GM21447 (cell line): ENCODE results near the gene HLA-E.
"Not testable (repeated sequence)": the region's sequence is repeated elsewhere in the genome, so short reads cannot be mapped to it uniquely, and the experiment has no call there.

ENCODE experiments used
- ATAC-seq: cut with Tn5 transposase; IDR thresholded peaks from one replicate; pipeline ENCODE4 v1.9.1; 2021; ENCODE audit not compliant: unreplicated experiment

The HLA-E gene

DNA sequence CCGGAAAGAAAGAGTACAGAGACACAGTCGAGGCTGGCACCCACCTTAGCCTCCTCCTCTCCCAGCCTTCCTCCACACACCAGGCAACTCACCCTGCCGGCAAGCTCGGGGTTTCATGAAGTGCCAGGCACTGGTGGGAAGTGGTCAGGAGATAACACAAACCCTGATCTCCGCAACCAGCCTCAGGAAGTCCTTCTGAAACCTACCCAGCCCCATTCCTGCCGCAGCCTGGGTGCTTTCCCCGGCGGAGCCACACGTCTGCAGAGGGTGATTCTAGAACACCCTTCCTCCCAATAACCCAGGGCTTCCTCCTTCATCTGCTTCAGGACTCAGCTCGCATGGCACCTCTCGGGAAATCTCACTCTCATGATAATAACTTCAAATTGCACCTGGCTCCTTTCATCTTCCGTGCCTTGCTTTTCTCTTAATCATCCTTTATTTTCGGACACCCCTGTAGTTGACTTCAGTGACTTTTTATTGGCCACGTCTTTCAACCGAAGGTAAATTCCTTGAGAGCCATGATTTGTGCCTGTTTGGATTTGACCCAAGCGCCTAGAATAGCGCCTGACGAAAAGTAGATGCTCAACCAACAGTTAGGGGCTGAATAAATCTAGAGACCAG, 8.7 kb upstream of the HLA-E start:
- ATAC-seq = no peak

DNA sequence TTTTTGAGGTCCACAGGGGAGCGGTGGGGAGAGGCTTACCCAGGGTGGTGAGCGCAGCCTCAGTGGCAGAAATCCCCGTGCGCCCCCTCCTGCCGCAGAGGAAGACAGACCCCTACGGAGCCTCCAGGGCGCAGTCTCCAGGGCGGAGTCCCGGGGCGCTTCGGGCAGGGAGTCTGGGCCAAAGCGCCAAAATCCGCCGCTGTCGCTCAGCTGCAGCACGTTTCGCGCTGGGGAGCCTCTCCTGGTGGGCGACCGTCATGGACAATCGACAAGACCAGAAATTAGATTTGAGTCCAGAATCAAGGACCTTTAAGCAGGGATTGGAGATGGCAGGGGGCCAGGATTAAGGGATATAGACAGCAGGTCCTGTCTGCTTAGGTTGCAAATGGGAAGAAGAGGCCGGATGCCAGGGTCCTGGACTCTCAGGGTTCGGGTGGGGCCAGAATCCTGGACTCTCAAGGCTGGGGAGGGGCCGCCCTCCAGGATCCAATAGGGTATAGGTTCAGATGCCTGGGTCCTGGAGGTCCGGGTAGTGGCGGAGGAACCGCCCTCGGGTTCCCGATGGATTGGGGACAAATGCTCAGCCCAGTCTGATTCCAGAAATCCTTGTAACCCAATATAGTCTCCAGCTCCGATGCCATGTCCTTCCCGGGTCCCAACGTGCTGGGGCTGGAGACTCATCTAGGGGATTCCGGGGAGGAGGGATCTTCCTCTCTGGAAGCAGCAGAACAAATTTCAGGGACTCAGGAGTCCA, 7.9 kb upstream of the HLA-E start:
- no peak for ATAC-seq

DNA sequence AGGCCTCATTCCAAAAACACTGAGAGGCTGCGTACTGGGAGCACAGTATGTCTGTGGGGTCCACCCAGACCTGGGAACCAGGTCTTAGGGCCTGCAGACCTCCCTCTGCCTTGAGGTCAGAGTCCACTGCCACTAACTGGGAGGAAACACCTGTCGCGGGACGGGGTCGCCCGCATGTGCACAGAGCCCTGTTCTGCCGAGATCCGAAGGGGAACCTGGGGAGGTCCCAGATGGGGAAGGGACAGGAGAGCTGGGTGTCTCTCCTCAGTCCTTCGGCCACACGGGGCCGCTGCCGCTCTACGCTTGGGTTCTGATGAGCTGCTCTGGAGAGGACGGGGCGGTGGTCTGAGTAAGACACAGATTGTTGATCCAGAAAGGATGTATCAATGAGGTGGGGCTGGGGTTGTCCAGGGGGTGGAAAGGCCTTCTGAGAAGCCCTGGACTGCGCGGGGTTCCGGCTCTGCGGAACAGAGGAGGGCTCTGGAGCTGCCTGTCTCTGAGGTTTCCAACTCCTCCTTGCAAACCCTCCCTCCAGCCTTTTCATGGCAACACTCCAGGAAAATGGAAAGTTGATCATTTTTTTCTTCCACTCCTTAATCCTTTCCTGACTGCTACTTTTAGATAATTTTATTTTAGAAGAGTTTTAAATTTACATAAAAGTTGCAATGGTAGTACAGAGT, 7.2 kb upstream of the HLA-E start:
- ATAC-seq = not testable (repeated sequence)

DNA sequence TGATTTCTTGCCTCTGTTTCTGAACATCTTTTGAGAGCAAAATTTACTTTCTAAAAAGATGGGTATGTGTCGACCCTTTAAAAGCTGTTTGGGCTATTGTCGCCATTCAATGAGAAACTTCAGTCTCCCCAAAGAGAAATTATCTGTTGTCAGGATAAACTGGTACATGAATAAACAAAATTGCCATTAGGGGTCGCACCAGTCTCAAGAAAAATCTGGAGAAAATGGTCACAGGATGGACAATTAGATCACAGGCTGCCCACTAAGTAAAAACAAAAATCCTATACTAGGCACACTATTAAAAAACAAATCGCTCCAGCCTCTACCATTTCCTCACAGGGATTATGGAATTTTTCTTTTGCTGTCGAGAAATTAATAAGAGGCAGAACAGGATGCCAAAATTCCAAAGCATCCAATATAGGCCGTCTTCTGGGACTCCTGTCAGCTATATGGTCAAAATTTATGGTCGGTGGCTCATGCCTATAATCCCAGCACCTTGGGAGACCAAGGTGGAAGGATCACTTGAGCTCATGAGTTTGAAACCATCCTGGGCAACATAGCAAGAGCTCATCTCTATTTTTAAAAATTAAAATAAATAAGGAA, 5.5 kb upstream of the HLA-E start:
- ATAC-seq = no peak

DNA sequence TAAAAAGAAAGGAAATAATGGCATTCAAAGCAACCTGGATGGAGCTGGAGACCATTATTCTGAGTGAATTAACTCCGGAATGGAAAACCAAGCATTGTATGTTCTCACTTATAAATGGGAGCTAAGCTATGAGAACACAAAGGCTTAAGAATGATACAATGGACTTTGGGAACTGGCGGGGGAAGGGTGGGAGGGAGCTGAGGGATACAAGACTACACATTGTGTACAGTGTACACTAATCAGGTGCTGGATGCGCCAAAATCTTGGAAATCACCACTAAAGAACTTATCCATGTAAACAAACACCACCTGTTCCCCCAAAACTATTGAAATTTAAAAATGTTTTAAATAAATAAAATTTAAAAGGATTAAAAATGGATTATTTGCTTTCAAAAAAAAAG, 4.1 kb upstream of the HLA-E start:
- no peak for ATAC-seq

DNA sequence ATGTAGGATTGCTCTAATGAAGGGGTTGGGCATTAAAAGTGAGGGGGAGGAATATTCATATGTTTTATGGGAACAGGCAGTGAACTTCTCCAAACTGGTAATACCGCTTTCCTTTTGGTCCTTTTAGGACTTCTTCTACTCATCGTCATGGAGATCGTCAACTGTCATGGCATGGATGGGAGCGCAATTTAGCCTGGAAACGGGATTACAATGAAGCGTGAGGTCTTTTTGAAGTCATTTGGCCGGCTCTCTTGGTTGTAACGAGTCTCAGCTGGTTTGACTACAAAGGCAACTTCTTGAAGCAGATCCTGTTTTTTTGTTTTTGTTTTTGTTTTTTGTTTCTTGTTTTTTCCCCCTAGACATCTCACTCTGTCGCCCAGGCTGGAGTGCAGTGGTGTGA, 1.4 kb upstream of the HLA-E start:
- ATAC-seq = no peak

DNA sequence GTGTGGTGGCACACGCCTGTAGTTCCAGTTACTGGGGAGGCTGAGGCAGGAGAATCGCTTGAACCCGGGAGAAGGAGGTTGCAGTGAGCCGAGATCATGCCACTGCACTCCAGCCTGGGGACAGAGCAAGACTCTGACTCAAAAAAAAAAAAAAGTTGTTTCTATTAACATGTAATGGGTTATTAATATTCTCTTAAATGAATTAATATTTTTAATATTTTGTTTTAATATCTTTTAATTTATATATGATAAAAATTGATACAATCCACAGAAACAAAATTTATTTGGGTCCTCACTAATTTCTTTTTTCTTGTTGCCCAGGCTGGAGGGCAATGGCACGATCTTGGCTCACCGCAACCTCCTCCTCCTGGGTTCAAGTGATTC, 620 bp upstream of the HLA-E start:
- ATAC-seq = not testable (repeated sequence)

DNA sequence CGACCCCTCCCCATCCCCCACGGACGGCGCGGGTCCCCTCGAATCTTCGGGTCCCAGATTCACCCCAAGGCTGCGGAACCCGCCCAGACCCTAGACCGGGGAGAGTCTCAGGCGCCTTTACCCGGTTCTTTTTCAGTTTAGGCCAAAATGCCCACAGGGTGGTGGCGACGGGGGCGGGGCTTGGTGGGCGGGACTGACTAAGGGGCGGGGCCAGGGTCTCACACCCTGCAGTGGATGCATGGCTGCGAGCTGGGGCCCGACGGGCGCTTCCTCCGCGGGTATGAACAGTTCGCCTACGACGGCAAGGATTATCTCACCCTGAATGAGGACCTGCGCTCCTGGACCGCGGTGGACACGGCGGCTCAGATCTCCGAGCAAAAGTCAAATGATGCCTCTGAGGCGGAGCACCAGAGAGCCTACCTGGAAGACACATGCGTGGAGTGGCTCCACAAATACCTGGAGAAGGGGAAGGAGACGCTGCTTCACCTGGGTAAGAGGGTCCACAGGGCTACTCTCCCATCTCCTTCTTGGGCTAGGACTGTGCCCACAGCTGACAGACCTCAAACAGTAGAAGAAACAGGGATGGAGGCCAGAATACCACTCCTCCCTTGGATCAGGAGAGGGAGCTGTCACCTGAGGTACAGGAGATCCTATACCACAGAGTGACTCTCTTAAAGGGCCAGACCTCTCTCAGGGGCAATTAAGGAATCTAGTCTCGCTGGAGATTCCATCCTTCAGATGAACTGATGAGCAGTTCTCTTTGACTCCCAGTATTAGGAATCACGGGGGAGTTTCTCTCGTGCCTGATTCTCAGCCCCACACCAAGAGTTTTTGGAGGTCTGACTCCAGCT, 942 bp downstream of the HLA-E start:
- ATAC-seq = no peak

DNA sequence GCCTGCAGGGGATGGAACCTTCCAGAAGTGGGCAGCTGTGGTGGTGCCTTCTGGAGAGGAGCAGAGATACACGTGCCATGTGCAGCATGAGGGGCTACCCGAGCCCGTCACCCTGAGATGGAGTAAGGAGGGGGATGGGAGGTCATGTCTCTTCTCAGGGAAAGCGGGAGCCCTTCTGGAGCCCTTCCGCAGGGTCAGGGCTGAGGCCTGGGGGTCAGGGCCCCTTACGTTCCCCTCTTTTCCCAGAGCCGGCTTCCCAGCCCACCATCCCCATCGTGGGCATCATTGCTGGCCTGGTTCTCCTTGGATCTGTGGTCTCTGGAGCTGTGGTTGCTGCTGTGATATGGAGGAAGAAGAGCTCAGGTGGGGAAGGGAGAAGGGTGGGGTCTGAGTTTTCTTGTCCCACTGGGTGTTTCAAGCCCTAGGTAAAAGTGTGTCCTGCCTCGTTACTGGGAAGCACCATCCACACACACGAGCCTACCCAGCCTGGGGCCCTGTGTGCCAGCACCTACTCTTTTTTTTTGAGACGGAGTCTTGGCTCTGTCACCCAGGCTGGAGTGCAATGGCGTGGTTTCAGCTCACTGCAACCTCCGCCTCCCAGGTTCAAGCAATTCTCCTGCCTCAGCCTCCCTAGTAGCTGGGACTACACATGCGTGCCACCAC, 2.1 kb downstream of the HLA-E start:
- ATAC-seq = not testable (repeated sequence)

DNA sequence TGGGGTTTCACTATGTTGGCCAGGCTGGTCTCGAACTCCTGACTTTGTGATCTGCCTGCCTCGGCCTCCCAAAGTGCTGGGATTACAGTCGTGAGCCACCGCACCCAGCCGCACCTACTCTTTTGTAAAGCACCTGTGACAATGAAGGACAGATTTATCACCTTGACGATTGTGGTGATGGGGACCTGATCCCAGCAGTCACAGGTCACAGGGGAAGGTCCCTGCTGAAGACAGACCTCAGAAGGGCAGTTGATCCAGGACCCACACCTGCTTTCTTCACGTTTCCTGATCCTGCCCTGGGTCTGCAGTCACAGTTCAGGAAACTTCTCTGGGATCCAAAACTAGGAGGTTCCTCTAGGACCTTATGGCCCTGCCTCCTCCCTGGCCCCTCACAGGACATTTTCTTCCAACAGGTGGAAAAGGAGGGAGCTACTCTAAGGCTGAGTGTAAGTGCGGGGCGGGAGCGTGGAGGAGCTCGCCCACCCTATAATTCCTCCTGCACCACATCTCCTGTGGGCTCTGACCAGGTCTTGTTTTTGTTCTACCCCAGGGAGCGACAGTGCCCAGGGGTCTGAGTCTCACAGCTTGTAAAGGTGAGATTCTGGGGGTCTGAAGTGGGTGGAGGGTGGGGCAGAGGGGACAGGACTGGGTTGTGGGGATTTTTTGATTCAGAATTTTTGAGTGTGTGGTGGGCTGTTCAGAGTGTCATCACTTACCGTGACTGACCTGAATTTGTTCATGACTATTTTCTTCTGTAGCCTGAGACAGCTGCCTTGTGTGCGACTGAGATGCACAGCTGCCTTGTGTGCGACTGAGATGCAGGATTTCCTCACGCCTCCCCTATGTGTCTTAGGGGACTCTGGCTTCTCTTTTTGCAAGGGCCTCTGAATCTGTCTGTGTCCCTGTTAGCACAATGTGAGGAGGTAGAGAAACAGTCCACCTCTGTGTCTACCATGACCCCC, 3.0 kb downstream of the HLA-E start:
- ATAC-seq = no peak

DNA sequence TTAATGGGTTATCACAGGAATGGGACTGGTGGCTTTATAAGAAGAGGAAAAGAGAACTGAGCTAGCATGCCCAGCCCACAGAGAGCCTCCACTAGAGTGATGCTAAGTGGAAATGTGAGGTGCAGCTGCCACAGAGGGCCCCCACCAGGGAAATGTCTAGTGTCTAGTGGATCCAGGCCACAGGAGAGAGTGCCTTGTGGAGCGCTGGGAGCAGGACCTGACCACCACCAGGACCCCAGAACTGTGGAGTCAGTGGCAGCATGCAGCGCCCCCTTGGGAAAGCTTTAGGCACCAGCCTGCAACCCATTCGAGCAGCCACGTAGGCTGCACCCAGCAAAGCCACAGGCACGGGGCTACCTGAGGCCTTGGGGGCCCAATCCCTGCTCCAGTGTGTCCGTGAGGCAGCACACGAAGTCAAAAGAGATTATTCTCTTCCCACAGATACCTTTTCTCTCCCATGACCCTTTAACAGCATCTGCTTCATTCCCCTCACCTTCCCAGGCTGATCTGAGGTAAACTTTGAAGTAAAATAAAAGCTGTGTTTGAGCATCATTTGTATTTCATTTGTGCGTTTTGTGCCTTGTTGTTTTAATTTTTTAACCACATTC, 4.4 kb downstream of the HLA-E start:
- ATAC-seq = no peak

DNA sequence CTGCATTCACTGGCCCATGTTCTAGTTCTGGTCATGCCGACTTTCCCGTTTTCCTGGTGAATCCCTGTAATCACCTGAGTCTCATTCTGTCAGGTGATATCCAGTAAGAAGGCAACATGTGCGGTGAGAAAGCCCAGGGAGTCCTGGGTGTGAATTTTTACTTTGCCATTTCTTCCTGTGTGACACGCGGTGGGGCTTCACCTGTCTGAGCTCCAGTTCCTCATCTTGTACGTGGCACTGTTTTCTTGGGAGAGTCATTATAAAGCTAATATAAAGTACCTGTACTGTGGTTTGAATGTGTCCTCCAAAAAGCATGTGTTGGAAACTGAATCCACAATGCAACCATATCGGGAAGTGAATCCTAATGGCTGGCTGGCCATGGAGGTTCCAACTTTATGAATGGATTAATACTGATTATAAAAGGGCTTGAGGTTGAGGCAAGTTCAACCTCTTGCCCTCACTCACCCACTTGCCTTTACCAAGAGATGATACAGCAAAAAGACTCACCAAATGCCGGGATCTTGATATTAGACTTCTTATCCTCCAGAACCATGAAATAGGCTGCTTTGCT, 5.1 kb downstream of the HLA-E start:
- no peak for ATAC-seq

DNA sequence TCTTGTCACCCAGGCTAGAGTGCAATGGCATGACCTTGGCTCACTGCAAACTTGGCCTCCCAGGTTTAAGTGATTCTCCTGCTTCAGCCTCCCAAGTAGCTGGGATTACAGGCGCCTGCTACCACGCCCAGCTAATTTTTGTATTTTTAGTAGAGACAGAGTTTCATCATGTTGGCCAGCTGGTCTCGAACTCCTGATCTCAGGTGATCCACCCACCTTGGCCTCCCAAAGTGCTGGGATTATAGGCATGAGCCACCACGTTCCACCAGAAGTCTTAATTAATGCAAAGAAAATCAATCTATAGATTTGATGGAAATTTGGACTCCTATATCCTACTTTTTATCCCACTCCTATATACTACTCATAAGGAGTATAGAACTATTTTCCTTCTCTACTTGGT, 5.8 kb downstream of the HLA-E start:
- ATAC-seq = not testable (repeated sequence)

DNA sequence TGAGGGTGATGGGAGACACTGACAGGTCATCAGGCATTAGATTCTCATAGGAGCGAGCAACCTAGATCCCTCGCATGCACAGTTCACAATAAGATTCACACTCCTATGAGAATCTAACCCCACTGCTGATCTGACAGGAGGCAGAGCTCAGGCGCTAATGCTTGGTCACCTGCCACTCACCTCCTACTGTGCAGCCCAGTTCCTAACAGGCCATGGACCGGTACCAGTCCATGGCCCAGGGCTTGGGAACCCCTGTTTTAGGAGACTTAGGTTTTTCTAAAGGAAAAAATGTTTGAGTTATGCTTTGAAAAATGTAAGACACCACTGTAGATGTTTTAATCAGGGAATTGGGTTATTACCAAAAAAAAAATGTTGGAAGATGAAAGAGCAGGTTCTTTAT, 6.7 kb downstream of the HLA-E start:
- no peak for ATAC-seq

DNA sequence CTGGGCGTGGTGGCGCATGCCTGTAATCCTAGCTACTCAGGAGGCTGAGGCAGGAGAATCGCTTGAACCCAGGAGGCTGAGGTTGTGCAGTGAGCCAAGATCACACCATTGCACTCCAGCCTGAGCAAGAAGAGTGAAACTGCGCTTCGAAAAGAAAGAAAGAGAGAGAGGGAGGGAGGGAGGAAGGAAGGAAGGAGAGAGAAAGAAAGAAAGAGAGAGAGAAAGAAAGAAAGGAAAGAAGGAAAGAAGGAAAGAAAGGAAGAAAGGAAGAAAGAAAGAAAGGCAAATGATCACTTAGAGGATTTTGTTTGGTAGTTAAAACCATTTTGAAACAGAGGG, 7.9 kb downstream of the HLA-E start:
- ATAC-seq = not testable (repeated sequence)

DNA sequence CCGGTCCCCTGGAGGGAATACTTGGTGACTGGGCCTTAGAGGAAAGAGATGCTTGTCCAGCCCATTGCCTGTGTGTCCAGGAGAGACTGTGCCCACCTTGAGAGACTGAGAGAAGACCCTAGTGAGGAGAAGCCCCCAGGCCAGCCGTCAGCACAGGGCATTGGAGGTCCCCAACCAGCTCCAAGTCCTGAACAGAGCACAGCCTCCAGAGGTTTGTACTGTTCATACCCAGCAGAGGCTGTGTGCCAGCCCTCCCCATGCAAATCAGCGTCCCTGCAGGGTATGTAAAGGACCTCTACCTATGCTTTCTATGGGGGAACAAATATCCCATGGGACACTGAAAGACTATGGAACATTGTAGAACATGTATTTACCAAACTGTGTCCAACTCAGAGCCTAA, 8.4 kb downstream of the HLA-E start:
- no peak for ATAC-seq

DNA sequence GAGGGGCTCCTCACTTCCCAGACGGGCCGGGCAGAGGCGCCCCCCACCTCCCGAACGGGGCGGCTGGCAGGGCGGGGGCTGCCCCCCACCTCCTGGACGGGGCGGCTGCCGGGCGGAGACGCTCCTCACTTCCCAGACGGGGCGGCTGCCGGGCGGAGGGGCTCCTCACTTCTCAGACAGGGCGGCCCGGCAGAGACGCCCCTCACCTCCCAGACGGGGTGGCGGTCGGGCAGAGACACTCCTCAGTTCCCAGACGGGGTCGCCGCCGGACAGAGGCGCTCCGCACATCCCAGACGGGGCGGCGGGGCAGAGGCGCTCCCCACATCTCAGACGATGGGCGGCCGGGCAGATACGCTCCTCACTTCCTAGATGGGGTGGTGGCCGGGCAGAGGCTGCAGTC, 9.4 kb downstream of the HLA-E start:
- not testable (repeated sequence) for ATAC-seq

DNA sequence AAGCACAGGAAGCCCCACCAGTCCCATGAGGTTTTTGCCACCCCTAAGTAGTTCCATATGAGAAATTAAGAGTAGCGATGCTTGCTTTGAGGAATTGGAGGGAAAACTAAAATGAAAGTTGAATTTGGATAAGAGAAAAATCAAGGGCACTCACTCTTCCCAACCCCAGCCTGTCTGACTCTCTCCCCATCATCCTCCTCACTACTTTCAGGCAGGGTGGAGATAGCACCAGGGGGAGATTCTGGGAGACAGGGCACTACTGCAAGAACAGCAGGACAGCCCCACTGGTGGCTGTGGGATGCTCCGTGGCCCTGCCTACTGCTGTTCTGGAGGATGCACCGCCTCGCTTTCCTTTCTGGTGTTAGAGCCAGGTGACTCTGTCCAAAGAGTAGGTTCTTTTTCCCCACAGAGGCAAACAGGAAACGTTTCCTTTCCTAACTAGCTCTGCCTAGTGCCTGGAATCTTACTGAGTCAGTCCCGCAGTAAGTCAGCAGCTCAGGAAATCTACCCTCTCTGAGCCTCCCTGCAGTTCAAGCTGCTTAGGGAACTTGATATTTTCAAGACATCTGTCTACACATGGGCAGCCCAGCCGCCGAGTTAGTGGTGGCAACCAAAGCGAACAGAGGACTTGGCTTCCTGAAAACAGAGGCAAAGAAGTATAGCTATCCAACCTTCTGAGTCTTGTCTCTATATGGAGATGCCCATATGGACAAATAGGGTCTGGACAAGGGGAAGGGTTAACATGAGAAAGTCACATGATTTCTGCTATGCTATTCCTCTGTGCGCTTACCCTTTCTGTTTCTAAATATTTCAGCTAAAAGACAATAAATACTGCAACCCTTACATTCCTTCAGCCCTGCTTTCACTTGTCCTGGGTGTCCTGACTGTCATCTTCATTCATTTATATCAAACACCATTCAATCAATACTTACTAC, 11.4 kb downstream of the HLA-E start:
- no peak for ATAC-seq
